GM13977 (cell line): ENCODE data around the gene GNB1.

Experiments
- DNase-seq: peaks from one replicate; pipeline ENCODE4 v3.0.0; 2012; ENCODE audit warnings: low spot score
- in situ Hi-C: fragments of 300-500 bp; cut with MboI; formaldehyde crosslinking; loops from one replicate; pipeline ENCODE4 v1.12.0; 2022; ENCODE audit warnings: low sequenced_read_pairs, low pct_unique_long_range_greater_than_20kb, mixed read lengths, inconsistent platforms; ENCODE audit not compliant: unreplicated experiment
- TF ChIP-seq, protein P1 (sequence below): IDR thresholded peaks from 2 replicates; pipeline ENCODE4 v1.5.1; 2012; ENCODE audit warnings: mild to moderate bottlenecking, control low read depth; ENCODE audit not compliant: insufficient read depth; ENCODE audit errors: extremely low read depth, missing control alignments

Gene GNB1

DNA sequence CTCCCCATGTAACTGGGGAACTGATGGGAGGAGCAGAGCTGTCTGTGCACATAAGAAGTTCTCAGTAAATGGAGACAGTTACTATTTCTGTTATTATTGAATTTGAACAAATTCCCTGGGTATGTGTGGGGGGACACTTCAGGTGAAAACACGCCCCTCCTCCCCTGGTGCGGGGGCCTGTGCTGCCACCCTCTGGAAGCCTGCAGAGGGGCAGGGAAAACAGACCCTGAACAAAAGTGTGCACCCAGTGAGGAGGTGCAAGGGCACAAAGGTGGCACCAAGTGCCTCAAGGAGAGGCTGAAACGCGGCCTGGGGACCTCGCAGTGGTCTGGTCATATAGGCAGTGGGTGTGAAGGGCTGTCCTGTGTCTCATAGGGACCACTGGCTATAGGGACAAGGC is 94.4 kb downstream of the GNB1 start:
- no peak for DNase-seq
- TF ChIP-seq, protein P1, sequence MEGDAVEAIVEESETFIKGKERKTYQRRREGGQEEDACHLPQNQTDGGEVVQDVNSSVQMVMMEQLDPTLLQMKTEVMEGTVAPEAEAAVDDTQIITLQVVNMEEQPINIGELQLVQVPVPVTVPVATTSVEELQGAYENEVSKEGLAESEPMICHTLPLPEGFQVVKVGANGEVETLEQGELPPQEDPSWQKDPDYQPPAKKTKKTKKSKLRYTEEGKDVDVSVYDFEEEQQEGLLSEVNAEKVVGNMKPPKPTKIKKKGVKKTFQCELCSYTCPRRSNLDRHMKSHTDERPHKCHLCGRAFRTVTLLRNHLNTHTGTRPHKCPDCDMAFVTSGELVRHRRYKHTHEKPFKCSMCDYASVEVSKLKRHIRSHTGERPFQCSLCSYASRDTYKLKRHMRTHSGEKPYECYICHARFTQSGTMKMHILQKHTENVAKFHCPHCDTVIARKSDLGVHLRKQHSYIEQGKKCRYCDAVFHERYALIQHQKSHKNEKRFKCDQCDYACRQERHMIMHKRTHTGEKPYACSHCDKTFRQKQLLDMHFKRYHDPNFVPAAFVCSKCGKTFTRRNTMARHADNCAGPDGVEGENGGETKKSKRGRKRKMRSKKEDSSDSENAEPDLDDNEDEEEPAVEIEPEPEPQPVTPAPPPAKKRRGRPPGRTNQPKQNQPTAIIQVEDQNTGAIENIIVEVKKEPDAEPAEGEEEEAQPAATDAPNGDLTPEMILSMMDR = peak; percentile 35
- in situ Hi-C loops = loop anchor here (10.0 kb wide), 1 partner anchor 58 kb away; no protein-coding TSS in a partner anchor

DNA sequence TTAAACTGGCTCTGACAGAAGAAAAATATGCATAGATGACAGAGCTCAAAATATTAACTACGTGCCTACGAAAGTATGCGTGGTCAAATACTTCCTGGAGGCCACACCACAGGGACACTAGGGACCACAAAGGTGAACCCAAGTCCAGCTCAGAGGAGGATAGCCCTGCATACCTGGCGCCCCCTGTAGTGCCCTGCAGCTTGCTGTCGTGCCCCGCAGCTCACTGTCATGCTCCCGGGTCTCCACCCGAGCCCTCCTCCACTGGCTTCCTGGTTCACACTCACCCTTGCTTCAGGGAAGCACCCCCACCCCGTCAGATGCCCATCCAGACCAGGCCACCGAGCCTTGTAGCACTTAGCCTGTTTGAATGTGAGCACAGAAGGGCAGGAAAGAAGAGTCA is 95.9 kb downstream of the GNB1 start:
- in situ Hi-C loops = loop anchor here (10.0 kb wide), 1 partner anchor 60 kb away; no protein-coding TSS in a partner anchor
- no peak for DNase-seq
- TF ChIP-seq, protein P1 = no peak

DNA sequence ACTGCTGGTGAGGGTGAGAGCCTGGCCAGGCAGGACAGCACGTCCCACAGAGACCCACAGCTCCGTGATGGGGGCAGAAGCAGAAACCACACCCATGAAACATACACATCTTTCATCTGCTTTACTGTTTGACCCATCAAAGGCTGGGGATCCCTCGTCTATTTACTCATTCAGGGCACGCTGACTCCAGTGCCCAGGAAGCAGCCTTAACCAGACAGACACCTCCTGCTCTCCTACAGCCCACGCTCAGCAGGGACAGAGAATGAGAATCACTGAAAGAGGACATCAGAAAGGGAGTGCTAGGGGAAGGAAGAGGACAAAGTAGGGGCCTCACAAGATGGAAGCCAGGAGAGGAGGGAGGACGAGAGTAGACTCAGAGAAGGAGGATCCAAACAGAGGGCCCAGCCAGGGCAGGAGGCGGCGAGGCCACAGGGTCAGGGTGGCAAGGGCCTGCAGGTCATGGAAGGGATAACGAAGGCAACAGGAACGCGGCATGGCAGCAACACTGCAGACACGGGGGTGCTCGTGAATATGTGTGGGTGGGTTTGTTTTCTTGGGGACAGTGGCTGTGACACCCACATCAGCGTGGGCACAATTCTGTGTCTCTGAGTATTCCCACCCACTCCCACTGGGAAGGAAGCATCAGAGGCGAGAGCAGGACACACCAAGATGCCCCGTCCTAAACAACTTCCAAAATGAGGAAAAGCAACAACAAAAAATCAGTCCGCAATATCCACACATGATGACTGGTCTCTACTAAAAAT is 97.2 kb downstream of the GNB1 start:
- in situ Hi-C loops = loop anchor here (10.0 kb wide), 1 partner anchor 61 kb away; no protein-coding TSS in a partner anchor
- no peak for DNase-seq
- TF ChIP-seq, protein P1 = no peak

DNA sequence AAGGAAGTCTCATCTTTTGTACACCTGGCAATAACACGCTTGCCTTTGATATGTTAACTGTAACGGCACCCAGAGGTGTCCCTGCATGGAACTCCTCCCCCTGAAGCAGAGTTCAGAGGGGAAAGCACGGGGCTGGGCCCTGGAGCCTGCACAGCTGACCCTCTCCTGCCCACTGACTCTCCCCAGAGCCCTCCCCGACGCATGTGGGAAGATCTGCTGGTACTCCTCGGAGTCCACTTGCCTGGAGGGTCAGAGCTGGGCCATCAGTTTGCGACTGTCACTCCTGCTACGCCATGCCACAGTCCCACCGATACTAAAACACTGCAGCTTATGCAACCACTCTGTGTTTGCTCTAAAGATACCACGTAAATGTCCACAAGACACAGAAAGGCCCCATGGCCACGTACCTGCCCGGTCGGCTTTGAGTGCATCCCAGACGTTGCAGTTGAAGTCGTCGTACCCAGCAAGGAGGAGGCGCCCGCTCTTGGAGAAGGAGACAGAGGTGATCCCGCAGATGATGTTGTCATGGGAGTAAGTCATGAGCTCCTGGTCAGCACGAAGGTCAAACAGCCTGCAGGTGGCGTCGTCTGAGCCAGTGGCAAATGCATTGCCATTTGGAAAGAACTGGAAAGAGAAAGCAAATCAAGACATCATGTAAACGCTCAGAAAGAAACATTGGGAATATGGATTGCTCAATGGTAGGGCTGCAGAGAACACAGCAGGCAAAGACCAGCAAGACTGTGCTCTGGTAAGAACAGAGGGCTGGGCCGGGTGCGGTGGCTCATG is 102.0 kb downstream of the GNB1 start:
- DNase-seq = no peak
- in situ Hi-C loops = loop anchor here (10.0 kb wide), 1 partner anchor 116 kb away; no protein-coding TSS in a partner anchor
- TF ChIP-seq, protein P1 = peak; percentile 55

DNA sequence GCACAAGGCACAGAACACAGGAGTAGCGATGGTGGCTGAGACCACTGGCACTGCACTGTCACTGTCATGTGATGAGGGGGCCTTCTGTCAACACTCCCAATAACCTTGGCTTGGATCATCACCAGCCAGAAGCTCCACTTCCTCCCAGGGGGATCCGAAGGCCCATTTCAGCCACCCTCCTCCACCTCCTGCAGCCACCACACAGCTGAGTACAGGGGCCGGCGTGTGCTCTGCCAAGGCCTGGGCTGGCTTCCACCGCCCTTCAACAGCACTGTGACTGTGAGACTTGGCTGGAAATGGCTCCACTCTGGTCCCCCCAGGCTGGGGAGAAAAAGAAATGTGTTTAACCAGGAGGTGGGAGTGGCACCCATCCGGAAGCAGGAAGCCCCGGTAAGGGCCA is 102.8 kb downstream of the GNB1 start:
- in situ Hi-C loops = loop anchor here (10.0 kb wide), 1 partner anchor 117 kb away; no protein-coding TSS in a partner anchor
- TF ChIP-seq, protein P1 = no peak
- DNase-seq = no peak

DNA sequence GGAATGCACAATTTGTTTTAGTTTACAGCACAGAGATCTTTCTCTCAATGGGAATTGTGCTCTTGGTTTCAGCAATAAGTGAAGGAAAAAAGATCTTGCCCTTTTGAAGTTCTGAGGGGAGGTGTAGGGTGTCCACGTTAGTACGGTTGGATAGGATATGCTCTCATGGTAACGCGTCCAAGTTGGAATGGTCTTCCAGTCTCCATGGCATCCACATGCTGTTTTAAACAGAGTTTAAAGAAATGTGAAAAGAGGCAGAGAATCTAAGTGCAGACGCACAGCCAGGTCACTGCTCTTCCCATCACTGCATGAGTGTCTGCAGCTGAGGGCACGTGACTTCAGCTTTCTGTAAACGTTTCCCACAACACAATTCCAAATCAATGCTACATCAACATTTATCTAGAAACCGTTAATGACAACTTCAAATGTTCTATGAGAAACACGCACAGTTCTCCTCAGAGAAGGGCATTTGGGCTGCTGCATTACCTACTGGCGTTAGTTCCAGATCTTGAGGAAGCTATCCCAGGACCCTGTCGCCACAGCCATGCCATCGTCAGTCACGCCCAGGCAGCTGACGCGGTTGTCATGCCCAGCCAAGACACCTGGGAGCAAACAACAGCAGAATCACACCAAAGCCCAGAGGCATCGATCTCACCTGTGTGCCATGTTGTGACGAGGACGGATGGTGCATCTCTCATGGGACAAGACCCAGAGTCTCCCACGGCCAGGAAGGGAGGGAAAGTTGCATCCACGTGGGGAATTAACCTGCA is 103.9 kb downstream of the GNB1 start:
- TF ChIP-seq, protein P1 = no peak
- DNase-seq = no peak
- in situ Hi-C loops = loop anchor here (10.0 kb wide), 1 partner anchor 118 kb away; no protein-coding TSS in a partner anchor
